Measurements from ENCODE around the gene SHISAL2A.
"Not testable (repeated sequence)": the region's sequence is repeated elsewhere in the genome, so short reads cannot be mapped to it uniquely, and the experiment has no call there.

SHISAL2A gene

GRCh38 chr1:52691821-52692220 lies 58.9 kb downstream of the SHISAL2A start:
- DNase-seq: no peak

- no peak for DNase-seq
Measured at GRCh38 chr1:52692697-52693096, 59.7 kb downstream of the SHISAL2A start.

- not testable (repeated sequence) for DNase-seq
Measured at GRCh38 chr1:52693351-52693750, 60.4 kb downstream of the SHISAL2A start.

GRCh38 chr1:52693843-52694242 lies 60.9 kb downstream of the SHISAL2A start:
- no peak for DNase-seq

GRCh38 chr1:52695627-52696026 lies 62.7 kb downstream of the SHISAL2A start:
- no peak for DNase-seq

GRCh38 chr1:52697795-52698674 lies 65.1 kb downstream of the SHISAL2A start, which contains the start of gene COA7:
TSS of gene COA7 (minus strand) at chr1:52698347. CDS start at chr1:52698326, 21 bp downstream.
- peak; percentile 18 for DNase-seq

- DNase-seq: no peak
Measured at GRCh38 chr1:52702886-52703787, 70.2 kb downstream of the SHISAL2A start.

- no peak for DNase-seq
Measured at GRCh38 chr1:52706136-52706670, 73.2 kb downstream of the SHISAL2A start.
